Posterior cingulate gyrus (tissue), 11 donors: ENCODE measurements around the gene SPI1.
A peak's percentile ranks its signal among the peaks of the same experiment; 100 is the strongest.

Experiments
- DNase-seq, 10 donors: peaks; one replicate each; pipeline versions ENCODE4 v3.0.0 to v3.0.0-alpha.2; 2020 to 2021; ENCODE audit warnings: mixed read lengths in 3 of 10
- intact Hi-C: fragments of 100-400 bp; cut with DNase I; formaldehyde crosslinking; loops from one replicate; pipeline ENCODE4 v1.15.1; 2023

Gene SPI1

GRCh38 chr11:47407746-47408590 is 29.6 kb upstream of the SPI1 start, which contains the start of gene SLC39A13:
SLC39A13 (plus strand) TSS chr11:47408590; CDS start chr11:47410095, 1,505 bp downstream.
- intact Hi-C loops: loop anchor here (2.0 to 5.0 kb wide), 3 partner anchors 33 to 144 kb away; partner anchors contain the start of gene CELF1

GRCh38 chr11:47406896-47407745 is 28.8 kb upstream of the SPI1 start:
- intact Hi-C loops: loop anchor here (5.0 kb wide), 1 partner anchor 145 kb away; the partner anchor contains the start of gene CELF1
- peak in 1 of 10 donors; percentile 72 for DNase-seq

More at GRCh38 chr11:47407746-47408590, 29.6 kb upstream of the SPI1 start, which contains the start of gene SLC39A13:
- DNase-seq: peak; percentile 86 to 99 (median 92)

GRCh38 chr11:47403571-47403970 is 25.2 kb upstream of the SPI1 start:
- intact Hi-C loops: no loop called here
- peak in 3 of 10 donors; percentile 4 to 43 (median 12) for DNase-seq

- peak in 3 of 10 donors; percentile 5 to 44 (median 43) for DNase-seq
- intact Hi-C loops: no loop called here
Observed at GRCh38 chr11:47403135-47403534, 24.8 kb upstream of the SPI1 start.

- intact Hi-C loops: no loop called here
- DNase-seq: peak in 3 of 10 donors; percentile 9 to 58 (median 48)
Observed at GRCh38 chr11:47400768-47401279, 22.5 kb upstream of the SPI1 start.

- intact Hi-C loops: no loop called here
- DNase-seq: peak in 3 of 10 donors; percentile 12 to 69 (median 35)
Observed at GRCh38 chr11:47399860-47400767, 21.8 kb upstream of the SPI1 start.

GRCh38 chr11:47398551-47398950 is 20.2 kb upstream of the SPI1 start:
- DNase-seq: peak in 3 of 10 donors; percentile 8 to 73 (median 23)
- intact Hi-C loops: no loop called here

GRCh38 chr11:47398011-47398410 is 19.7 kb upstream of the SPI1 start:
- DNase-seq: peak in 2 of 10 donors; percentile 36 to 43
- intact Hi-C loops: no loop called here

GRCh38 chr11:47396049-47396320 is 17.6 kb upstream of the SPI1 start:
- intact Hi-C loops: no loop called here

GRCh38 chr11:47395223-47396048 is 17.1 kb upstream of the SPI1 start:
- DNase-seq: peak in 3 of 10 donors; percentile 68 to 83 (median 79)
- intact Hi-C loops: no loop called here

More at GRCh38 chr11:47396049-47396320, 17.6 kb upstream of the SPI1 start:
- peak in 2 of 10 donors; percentile 31 to 66 for DNase-seq

GRCh38 chr11:47394322-47395222 is 16.2 kb upstream of the SPI1 start:
- intact Hi-C loops: no loop called here
- DNase-seq: peak in 3 of 10 donors; percentile 73 to 82 (median 74)

- intact Hi-C loops: no loop called here
- DNase-seq: peak in 4 of 10 donors; percentile 23 to 82 (median 61)
Observed at GRCh38 chr11:47394050-47394321, 15.6 kb upstream of the SPI1 start.

GRCh38 chr11:47393163-47394049 is 15.1 kb upstream of the SPI1 start:
- peak in 4 of 10 donors; percentile 24 to 84 (median 78) for DNase-seq
- intact Hi-C loops: no loop called here

- intact Hi-C loops: no loop called here
- DNase-seq: peak in 3 of 10 donors; percentile 54 to 80 (median 77)
Observed at GRCh38 chr11:47392546-47393162, 14.3 kb upstream of the SPI1 start.

- intact Hi-C loops: no loop called here
- peak in 3 of 10 donors; percentile 31 to 69 (median 62) for DNase-seq
Observed at GRCh38 chr11:47391711-47392432, 13.5 kb upstream of the SPI1 start.
